ENCODE data around the gene ICE2.

The ICE2 gene

GRCh38 chr15:60390231-60390630, 88.7 kb downstream of the ICE2 start:
- DNase-seq (ENCODE audit: low read depth in 3 of 3) = no peak

DNA sequence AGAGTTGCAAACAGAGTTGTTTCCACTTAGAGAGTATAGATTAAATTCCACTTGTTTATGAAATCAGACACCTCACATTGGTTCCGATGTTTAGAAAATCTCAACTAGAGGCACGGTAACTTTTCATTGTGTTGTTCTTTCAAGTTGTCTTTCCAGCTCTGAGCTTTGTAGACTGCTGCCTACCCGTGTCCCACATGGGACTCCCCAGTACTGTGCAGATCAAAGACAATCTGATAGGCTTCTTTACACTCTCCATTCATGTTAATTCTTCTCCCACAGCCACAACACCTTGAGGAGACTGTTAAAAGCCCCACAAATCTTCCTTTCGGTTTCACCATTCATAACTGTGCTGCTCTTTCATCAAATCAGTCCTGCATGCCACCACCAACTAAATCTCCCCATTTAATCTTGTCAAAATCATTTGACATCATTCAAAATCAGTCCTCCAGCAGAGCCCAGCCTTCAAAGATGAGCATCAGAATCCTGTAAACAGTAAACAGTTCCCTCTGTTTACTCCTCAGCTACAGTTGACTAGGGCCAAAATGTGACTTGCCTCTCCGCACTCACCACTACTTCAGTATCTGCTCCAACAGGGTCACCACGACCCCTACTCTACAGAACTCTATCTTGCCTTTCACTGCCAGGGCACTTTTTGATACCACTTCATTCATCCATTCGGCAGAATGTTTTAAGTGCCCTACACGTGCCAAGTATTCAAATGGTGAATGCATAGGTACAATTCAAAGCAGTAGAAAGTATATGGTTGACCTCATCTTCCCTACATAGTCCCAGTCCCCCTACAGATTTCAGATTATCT, 89.5 kb downstream of the ICE2 start:
- DNase-seq (ENCODE audit: low read depth in 3 of 3) = peak in 1 of 3 experiments; percentile 21

- no peak for DNase-seq (ENCODE audit: low read depth in 3 of 3)
Observed at GRCh38 chr15:60387321-60387720, 91.6 kb downstream of the ICE2 start.

GRCh38 chr15:60386615-60387014, 92.3 kb downstream of the ICE2 start:
- no peak for DNase-seq (ENCODE audit: low read depth in 3 of 3)

- DNase-seq (ENCODE audit: low read depth in 3 of 3) = no peak
Observed at GRCh38 chr15:60385620-60386552, 93.1 kb downstream of the ICE2 start.

DNA sequence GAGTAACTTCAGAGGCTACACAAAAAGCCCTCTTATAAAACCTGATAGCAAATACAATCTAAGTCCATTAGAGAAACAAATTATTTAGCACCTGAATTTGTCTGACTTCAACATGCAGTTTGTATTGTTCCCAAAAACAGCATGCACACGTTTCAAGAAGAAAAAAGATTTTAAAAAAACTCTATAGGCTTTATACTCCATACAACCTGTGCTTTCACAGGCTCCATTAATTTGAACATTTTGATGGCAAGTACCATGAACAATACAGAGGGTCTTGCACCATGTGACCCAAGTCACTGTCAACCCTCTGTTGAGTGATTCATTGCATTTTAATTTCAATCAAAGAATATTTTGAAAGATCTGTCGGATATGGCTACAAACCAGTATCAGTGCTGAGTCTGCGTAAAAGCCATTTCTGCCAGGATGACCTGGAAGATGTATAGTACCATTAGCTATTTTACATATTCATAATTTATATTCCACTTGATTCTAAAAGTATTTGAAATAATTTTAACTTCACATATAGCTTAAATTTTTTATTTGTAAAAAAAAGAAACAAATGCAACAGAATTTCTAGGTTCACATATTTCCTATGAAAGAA, 94.3 kb downstream of the ICE2 start:
- no peak for DNase-seq (ENCODE audit: low read depth in 3 of 3)

DNA sequence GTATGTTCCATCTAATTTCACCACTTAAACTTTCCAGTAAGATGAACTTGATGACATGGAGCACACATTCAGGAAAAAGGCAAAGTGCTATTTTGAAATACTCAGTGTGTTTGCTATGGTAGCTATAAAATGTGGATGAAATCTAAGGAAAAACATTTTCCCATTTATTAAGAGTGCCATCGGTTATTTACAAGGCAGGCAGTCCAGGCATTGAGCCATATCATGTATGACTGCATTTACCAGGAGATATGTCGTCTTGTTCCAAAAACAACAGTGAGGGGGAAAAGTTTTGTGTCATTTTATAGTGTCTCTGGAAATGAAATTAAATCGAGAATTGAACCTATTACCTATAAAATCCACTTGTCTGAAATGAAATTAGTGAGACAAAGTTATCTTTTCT, 94.9 kb downstream of the ICE2 start:
- DNase-seq (ENCODE audit: low read depth in 3 of 3) = no peak

GRCh38 chr15:60382773-60383674, 95.9 kb downstream of the ICE2 start:
- no peak for DNase-seq (ENCODE audit: low read depth in 3 of 3)

DNA sequence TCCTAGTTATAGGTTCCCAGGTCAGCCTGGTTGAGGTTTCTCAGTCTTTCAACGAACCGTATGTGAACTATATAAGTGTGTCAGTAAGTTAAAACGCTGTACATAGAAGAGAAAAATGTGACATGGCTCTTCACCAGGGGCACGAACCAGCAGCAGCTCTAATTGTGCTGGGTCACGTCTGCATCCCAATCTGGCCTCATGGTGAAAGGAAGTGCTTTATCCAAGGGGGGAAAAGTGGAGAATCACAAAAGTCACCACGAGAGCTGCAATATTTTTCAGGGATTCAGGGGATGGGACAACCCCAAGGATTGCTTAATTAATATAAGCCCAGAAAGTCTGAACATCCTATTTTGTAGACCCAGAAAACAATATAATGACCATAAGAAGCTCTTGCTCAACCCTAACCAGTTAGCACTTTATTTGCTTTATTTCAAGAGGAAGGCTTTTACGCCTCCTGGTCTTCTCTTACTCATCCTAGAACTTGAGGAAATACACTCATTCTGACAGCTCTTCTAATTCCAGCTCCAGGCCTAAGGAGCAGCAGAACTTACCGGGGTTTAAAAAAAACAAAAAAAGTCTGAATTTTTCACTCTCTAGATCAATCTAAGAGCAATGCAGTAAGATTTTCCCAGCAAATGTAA, 97.7 kb downstream of the ICE2 start:
- DNase-seq (ENCODE audit: low read depth in 3 of 3) = no peak

DNA sequence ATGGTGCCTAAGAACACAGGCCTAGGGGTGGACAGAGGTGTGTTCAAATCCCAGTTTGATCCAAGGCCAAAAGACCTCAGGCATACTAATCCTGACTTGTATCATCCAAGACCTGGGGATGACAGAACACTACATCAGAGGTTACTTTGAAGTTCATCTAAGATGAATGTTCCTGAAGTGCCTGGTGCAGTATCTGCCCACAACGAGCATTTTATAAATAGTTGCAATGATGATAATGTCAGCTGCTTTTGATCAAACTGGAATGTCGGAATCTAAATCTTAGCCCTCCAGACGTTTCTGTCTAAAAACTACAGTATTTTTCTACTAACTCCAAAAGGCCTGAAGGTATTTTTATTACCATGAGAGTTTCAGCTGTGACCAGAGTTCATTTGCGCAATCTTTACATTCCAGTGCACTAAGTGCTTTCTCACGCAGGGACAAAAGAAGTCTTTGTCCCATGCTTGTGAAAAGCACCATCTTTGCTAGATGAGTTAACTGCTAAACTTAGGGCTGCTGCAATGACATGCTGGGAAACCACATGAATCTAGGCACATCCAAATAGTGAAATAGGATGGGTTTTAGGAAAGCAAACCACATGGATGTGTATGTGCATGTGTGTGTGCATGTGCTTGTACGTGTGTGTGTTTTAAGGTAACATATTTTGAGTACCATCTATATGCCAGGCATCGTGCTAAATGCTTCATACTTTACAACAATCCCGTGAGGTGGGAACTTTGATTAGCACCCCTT, 99.2 kb downstream of the ICE2 start:
- DNase-seq (ENCODE audit: low read depth in 3 of 3) = no peak

GRCh38 chr15:60379185-60379524, 99.8 kb downstream of the ICE2 start:
- no peak for DNase-seq (ENCODE audit: low read depth in 3 of 3)

- DNase-seq (ENCODE audit: low read depth in 3 of 3) = no peak
Observed at GRCh38 chr15:60376677-60377095, 102.3 kb downstream of the ICE2 start.

GRCh38 chr15:60375306-60375705, 103.6 kb downstream of the ICE2 start:
- no peak for DNase-seq (ENCODE audit: low read depth in 3 of 3)

- DNase-seq (ENCODE audit: low read depth in 3 of 3) = no peak
Observed at GRCh38 chr15:60374628-60375081, 104.3 kb downstream of the ICE2 start.

DNA sequence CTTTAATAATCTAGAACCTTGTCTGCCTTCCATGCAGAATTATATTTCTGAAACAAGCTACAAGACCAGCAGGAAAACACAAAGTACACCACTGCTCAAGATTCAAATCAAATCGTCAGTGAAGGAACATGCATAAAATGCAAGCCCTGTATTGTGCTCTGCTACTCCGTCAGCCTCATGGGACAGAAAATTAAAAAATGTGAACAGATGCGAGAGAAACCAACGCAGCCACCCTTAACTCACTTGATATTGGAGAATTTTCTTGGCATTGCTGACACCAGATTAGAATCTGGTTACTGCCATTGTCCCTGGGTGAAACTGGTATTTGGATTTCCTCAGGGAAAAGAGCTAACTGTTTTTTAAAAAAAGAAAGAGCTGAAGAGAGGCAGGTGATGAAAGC, 104.7 kb downstream of the ICE2 start:
- DNase-seq (ENCODE audit: low read depth in 3 of 3) = no peak

GRCh38 chr15:60373745-60374144, 105.2 kb downstream of the ICE2 start:
- DNase-seq (ENCODE audit: low read depth in 3 of 3) = no peak

DNA sequence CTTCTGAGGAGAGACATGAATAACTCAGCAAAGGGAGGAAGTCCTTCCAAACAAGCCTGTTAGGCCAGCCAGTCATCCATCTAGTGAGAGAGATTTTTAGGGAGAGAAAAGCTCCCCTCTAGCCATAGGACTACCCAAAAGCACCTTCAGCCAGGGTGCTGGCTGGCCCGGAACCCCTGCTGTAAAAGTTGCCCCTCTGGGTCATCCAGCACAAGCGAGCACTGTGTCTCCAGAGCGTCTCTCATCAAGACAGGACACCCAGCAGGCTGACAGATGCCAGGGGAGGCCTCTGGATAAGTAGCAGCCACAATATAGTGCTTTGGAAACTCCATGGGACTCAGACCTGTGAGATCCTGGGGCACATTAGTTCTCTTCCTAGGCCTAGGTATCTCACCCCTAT, 105.6 kb downstream of the ICE2 start:
- DNase-seq (ENCODE audit: low read depth in 3 of 3) = no peak

GRCh38 chr15:60372756-60373155, 106.2 kb downstream of the ICE2 start:
- DNase-seq (ENCODE audit: low read depth in 3 of 3) = no peak

DNA sequence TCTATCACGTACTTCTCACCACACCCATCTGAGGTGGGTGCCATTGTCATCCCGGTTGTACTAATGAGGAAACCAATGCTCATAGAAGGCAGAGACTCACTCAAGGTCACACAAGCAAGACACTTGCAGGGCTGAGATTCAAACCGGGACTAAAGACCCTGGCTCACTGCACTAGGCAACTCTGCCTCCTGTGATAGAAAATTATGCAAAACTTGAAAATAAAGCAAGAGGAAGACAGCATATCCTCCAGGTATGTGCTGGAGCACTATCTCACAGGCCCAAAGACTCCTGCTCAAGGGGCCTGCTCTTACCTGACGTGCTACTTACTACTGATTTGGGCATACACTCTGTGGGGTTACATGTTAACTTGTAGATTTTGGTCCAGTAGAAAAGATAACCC, 106.7 kb downstream of the ICE2 start:
- DNase-seq (ENCODE audit: low read depth in 3 of 3) = no peak

Data from stimulated activated CD4-positive, alpha-beta T cell treated with anti-CD3 and anti-CD28 coated beads, TNF-alpha, amount 100 ng/mL, for 24 hours (primary cell).